HG02623 (cell line): Measurements from ENCODE around the gene IPCEF1.
A peak's percentile ranks its signal among the peaks of the same experiment; 100 is the strongest.
"Not testable (repeated sequence)": the region's sequence is repeated elsewhere in the genome, so short reads cannot be mapped to it uniquely, and the experiment has no call there.

Source experiments
- ATAC-seq: cut with Tn5 transposase; IDR thresholded peaks from one replicate; pipeline ENCODE4 v1.9.1; 2021; ENCODE audit warnings: moderate library complexity; ENCODE audit not compliant: unreplicated experiment

The IPCEF1 gene

DNA sequence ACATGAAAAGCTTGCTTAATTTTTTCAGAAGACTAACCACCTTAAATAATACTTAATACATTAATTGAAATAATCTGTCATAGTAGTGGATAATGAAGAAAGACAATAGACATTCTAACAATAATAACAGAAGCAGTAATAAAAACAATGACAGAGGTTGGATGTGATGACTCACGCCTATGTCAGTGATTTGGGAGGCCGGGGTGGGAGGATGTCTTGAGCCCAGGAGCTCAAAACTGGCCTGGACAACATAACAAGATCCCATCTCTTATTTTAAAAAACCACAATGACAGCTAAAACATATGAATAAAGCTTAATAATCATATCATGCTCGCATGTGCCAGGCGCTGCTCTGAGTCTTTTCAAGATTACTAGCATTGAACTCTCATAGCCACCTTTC lies 105.5 kb downstream of the IPCEF1 start:
- no peak for ATAC-seq

DNA sequence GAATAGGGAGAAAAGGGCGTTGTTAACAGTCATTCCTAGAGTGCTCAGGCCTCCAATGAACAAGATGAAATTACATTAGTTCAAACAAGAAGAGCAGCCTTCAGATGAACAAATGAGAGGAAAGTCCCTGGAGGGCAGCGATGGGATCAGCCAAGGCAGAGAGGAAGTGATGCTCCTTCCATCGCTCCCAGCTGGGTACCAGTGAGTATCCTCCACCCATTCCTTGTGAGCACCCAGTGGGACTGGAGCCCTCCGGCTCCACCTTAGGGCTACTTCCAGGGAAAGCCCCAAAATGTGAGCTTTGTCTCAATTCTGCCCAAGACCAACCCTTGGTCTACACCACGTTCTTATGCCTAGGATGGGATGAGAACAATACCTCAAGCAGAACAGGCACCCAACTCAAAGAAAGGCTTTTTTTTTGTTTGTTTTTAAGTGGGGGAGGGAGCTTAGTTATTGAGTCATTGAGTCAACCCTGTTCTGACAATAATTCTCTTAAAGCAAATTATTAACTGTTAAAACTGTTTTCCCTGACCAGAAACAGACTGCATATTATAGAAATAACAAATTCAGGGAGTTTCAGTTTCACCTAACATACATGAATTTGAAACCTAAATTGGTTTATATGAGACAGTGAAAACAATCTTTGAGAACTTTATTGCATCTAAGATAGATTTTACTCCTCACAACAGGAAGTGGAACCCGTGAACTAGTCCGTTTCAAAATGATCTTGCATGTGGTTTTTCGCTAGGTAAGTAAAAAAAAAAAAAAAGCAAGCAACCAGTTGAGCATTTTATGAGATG lies 106.9 kb downstream of the IPCEF1 start:
- ATAC-seq = peak; percentile 54

DNA sequence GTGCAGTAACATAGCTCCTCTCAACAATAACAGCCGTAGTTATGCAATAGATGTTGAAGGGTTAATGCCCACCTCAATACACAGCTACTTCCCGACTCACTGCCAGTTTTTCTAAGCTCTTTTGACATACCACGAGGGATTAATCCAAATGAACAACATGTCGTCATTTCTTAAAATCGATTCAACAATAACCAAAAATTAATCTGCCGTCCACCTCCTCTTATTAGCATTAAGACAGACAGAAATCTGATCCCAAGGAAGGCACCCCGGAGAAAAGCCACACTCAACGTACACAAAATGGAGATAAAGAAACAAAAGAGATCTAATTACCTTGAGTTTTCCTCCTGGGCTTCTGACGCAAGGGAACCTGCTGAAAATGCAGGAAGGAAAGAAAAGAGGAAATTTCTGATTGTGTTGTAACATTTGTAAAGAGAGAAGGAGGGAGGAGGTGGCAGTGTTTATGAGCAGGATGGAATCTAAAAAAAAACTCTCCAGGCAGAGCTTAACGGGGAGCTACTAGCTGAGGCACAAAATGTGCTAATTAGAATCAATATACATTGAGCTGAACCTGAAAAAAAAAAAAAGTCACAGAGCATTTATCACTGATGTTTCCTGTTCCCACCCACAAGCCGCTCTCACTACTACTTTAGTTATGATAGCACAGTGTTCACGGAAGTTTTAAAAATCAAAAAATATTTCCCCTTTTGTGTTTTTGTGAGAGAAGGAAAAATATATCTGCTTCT lies 109.3 kb downstream of the IPCEF1 start:
- ATAC-seq = peak; percentile 29

DNA sequence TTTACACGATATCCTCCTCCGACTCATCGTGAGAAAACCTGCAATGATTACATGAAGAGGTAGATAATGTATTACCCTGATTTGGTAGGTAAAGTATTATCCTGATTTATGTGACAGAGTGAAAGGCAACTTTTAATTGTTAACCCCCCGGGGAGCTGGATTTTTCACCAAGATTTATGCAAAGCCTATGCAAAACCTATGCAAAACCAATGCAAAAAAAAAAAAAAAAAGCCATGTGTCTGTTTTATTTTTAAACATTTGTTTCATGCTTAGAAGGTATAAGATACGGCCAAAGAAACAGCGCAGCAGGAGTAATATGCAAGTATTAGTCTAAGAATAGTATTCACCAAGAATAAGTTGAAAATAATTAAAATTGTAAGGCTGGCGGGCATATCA lies 109.9 kb downstream of the IPCEF1 start:
- no peak for ATAC-seq

DNA sequence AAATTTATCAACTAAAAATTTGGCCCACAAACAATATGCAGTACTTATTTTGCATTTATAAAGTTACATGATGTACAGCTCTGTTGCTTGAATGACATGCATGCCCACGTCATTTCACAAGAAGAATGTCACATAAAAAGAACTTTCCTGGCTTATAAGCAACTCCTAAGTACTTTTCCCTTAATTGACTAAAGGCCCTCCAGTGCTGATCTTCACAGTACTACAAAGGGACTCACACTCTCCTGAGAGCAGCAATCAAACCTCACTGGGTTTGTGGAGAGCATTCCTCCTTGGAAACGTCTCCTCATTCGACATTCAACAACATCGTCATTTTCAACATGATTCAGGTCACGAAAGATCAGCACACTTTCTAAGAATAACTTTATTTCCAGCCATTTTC lies 111.1 kb downstream of the IPCEF1 start:
- no peak for ATAC-seq

- no peak for ATAC-seq
Measured at GRCh38 chr6:154243793-154244750, 112.5 kb downstream of the IPCEF1 start.

DNA sequence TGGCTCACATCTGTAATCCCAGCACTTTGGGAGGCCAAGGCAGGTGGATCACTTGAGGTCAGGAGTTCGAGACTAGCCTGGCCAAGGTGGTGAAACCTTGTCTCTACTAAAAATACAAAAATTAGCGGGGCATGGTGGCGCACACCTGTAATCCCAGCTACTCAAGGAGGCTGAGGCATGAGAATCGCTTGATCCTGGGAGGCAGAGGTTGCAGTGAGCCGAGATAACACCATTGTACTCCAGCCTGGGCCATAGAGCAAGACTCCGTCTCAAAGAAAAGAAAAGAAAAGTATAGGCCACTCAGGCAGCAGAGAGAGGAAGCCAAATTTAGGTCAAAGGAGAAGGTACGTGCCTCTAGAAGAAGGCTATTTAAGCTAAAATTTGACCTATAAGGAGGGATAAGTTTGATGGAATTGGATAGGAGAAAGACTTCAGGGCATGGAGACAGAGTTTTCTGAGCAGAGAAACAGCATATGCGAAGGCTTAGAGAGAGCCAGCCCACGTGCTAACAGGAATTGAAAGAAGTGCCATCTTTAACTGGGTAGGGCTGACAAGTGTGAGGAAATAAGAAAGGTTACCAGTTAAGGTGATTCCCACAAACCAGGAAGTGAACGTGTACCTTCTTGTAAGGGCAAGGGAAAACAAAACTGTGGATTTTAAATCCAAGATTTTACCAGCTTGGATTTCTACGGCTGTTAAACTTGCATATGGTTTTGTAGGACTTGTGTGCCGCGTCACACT lies 113.8 kb downstream of the IPCEF1 start:
- no peak for ATAC-seq

- no peak for ATAC-seq
Measured at GRCh38 chr6:154241581-154241980, 115.0 kb downstream of the IPCEF1 start.

DNA sequence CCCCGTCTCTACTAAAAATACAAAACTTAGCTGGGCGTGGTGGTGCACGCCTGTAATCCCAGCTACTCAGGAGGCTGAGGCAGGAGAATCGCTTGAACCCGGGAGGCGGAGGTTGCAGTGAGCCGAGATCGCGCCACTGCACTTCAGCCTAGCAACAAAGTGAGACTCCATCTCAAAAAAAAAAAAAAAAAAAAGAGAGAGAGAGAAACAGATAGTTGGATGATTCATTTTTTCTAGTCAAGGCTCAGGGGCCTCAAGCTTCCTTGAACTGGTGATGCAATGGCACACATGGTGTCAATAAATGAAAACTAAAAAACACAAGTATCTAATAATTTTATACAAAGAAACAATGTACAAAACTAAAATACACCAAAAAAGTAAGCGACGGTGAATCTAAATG lies 115.5 kb downstream of the IPCEF1 start:
- ATAC-seq = not testable (repeated sequence)

DNA sequence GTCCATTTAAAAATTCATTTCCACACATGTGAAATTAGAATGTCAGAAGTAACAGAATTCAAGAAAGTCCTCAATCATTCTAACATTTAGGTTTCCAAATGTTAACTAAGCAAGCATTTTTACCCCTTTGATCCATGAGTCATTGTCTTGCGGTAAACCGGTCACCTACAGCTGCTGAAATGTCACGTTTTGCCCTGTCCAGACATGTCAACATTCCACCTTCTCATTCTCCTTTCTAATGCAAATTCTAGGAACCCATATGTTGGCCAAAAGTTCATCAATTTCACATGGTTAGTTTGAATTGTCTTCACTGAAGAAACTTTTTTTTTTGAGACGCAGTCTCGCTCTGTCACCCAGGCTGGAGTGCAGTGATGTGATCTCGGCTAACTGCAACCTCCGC lies 117.2 kb downstream of the IPCEF1 start:
- no peak for ATAC-seq

DNA sequence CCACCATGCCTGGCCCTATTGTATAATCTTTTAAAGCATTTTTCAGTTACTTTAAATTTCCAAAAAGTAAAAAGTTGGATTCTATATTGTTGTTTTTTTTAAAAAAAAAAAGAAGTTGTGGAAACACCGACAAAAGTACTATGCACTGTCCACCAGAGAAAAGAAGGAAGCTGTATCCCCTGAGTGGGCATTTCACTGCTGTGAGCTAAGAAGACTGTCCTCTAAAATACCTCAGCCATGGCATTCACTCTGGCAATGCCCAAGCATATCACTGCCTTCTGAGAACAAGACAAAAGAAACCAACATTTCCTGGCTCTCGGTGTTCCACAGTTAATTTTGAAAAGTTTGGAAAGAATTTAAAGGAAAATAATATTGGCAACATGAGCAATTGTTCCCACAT lies 117.8 kb downstream of the IPCEF1 start:
- no peak for ATAC-seq

GRCh38 chr6:154236646-154237301 lies 119.8 kb downstream of the IPCEF1 start:
- ATAC-seq = no peak

DNA sequence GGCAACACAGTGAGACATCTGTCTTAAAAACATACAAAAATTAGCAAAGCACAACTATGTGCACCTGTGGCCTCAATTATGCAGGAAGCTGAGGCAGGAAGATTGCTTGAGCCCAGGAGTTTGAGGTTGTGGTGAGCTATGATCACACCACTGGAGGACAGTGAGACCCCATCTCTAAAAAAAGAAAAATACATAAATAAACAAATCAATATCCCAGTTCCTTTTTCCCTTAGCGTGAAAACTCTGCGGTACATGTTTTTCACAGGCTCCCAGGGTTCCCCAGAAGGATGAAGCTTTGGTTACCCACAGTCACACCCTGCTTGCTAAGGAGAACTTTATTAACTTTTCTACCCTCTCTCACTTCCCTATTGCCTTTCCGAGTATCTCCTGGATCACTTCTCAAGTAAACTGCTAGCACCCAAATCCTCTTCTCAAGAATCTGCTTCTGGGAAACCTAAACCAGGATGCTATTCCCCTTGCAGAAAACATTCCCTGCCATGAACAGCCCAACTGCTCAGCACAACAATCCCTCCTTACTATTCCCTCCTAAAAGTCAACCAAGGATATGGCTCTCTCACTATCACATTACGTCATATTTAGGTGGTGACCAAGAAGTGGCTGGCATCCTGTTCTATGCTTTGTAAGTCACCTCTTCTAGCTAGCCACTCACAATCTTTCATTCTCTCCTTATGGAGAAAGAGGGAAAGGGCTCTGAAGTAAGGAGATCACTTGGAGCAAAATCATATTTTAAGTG lies 122.4 kb downstream of the IPCEF1 start:
- peak; percentile 49 for ATAC-seq

DNA sequence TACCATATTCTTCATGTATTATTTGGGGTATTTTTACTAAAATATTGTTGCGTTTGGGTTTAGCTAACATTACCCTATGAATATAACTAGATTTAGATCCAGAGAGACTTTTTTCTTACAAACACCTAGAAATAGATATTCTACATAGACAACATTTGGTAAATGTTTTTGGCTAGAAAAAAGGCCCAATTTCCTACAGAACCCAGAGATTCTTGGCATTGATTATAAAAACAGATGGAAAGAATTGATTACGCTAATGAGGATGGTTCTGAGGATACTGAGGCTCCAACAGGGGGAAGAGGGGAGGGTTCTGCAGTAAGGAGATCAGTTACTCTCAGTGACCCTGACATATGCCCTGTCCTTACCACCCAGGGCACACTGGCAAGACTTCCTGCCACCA lies 123.2 kb downstream of the IPCEF1 start:
- no peak for ATAC-seq

GRCh38 chr6:154232013-154232910 lies 124.3 kb downstream of the IPCEF1 start:
- ATAC-seq = no peak

DNA sequence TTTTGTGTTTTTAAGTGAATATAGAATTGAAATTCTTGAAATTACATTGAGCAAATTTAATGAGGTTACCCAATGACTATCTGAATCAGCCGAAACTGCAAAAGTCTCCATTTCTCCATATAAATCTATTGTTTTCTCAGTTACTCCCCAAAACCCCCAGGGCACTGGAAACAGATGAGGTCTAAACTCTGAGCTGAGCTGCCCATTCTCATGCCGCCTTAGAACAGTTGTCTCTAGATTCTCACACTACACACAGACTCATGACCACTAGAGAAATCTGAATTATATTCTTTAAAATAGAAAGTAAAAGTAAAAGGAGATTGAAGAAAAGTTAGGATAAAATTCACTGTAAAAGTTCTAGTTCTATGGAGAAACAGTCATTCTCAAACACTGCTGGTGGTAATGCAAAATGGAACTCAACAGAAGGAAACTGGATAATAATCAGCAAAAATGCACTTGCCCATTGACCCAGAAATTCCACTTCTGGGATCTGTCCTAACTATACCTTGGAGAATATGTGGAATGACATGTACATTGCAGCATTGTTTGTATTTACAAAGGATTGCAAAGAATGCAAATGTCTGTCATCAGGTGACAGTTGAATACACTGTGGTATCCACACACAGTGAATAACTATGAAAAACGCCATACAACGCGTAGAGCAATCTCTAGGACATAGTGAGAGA lies 125.5 kb downstream of the IPCEF1 start:
- ATAC-seq = no peak

- no peak for ATAC-seq
Measured at GRCh38 chr6:154230393-154230792, 126.2 kb downstream of the IPCEF1 start.

DNA sequence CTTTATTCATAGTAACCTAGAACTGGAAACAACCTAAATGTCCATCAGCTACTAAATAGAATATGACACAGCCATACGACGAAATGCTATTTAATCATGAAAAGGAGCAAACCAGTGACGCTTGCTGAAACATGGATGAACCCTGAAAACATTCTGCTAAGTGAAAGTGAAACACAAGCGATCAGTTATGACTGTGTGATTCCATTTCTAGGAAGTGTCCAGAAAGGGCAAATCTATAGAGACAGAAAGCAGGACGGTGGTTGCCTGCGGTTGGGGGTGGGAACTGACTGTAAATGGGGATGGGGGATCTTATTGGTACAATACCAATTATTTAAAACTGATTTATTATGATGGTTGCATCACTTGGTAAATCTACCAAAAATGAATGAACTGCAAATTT lies 126.8 kb downstream of the IPCEF1 start:
- peak; percentile 72 for ATAC-seq
